ENCODE results near the gene CYP26B1. TPM values are rescaled to one million over a fixed set of nuclear protein-coding genes. Genes with fewer than 3 reads are reported as not detected.

The CYP26B1 gene
- total and polyA plus RNA-seq, 9 of the 15 experiments (the other 6 are each of a cell fraction or from before 2014, with no cell fraction given) = 0.01 to 0.13 (median 0.04) TPM; not detected in 6

DNA sequence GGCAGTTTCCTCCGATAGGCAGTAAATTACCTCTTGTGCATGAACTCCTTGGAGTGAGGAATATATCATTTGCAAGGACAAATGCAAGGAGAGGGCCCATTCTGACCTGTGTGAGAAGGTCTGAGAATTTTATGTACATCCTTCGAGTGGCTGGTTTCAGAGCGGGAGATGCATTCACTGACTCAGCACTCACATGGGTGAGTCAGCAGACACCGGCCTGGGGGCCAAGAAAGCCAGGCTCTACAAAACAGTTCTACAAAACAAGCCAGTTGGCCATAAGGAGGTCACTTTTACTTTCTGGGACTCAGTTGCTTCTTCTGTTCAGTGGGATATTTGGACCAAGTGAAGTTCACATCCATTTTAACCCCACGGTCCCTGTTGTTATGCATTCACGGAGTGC lies 35.3 kb downstream of the CYP26B1 start (continued):
- TF ChIP-seq, protein P1, sequence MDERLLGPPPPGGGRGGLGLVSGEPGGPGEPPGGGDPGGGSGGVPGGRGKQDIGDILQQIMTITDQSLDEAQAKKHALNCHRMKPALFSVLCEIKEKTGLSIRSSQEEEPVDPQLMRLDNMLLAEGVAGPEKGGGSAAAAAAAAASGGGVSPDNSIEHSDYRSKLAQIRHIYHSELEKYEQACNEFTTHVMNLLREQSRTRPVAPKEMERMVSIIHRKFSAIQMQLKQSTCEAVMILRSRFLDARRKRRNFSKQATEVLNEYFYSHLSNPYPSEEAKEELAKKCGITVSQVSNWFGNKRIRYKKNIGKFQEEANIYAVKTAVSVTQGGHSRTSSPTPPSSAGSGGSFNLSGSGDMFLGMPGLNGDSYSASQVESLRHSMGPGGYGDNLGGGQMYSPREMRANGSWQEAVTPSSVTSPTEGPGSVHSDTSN (CRISPR knock-in tag; IDR thresholded peaks at IDR 0.05; ENCODE audit: low read depth) = no peak
- TF ChIP-seq, protein P1 (tag; conservative IDR thresholded peaks at IDR 0.05; ENCODE audit: low read depth) = no peak
- TF ChIP-seq ZNF668 (CRISPR knock-in tag; IDR thresholded peaks at IDR 0.05) (no peak), GMEB1 (CRISPR knock-in tag; IDR thresholded peaks at IDR 0.05) (no peak), COPS2 (conservative IDR thresholded peaks at IDR 0.05) (no peak), HIVEP1 (CRISPR knock-in tag; IDR thresholded peaks at IDR 0.05) (no peak), DACH1 (IDR thresholded peaks at IDR 0.05; ENCODE audit: partially characterized antibody) (no peak), ZBTB33 (CRISPR knock-in tag; IDR thresholded peaks at IDR 0.05) (no peak), ZC3H8 (IDR thresholded peaks at IDR 0.05) (no peak), TBL1XR1 (IDR thresholded peaks at IDR 0.05; ENCODE audit: low read length in 2 of 2) (no peak), DDX20 (tag; IDR thresholded peaks at IDR 0.05; ENCODE audit: low read depth) (no peak), CBX5 (IDR thresholded peaks at IDR 0.05; ENCODE audit: borderline replicate concordance, low read depth) (no peak), CREB5 (CRISPR knock-in tag; IDR thresholded peaks at IDR 0.05) (no peak), ZNF778 (CRISPR knock-in tag; IDR thresholded peaks at IDR 0.05) (no peak)
